GM06990 (cell line): ENCODE measurements around the gene RNGTT.

Experiments
- DNase-seq: peaks from one replicate; pipeline ENCODE4 v3.0.0-alpha.2; 2011; ENCODE audit not compliant: insufficient read length; ENCODE audit errors: extremely low read depth
- H3K27me3 ChIP-seq: replicated peaks from 2 replicates; pipeline ENCODE4 v1.6.0; 2011; ENCODE audit warnings: low read length; ENCODE audit not compliant: control insufficient read depth, insufficient read depth
- H3K36me3 ChIP-seq: 2 replicates; pipeline ENCODE4 v1.5.1; 2011; ENCODE audit warnings: low read length; ENCODE audit not compliant: control insufficient read depth, insufficient read depth
- H3K4me3 ChIP-seq: replicated peaks from 2 replicates; pipeline ENCODE4 v1.5.1; 2011; ENCODE audit warnings: low read depth, mild to moderate bottlenecking, control low read depth, low read length
- CTCF ChIP-seq: IDR thresholded peaks from 2 replicates; pipeline ENCODE4 v1.5.1; 2011; ENCODE audit warnings: low read length, control low read depth, mild to moderate bottlenecking, inconsistent platforms; ENCODE audit not compliant: insufficient read depth, poor library complexity, severe bottlenecking

Gene RNGTT

GRCh38 chr6:88749849-88750248, 213.6 kb downstream of the RNGTT start:
- Histone ChIP-seq H3K4me3 (no peak overlapping the region), H3K27me3 (no peaks in the 10 kb centered on the region), H3K36me3 (no peaks in the 10 kb centered on the region; the same call in none of the 2 replicates)
- TF ChIP-seq CTCF = no peak
- no peak for DNase-seq

- no peak for TF ChIP-seq CTCF
- H3K27me3 ChIP-seq = no peaks in the 10 kb centered on the region
Observed at GRCh38 chr6:88748141-88748540, 215.3 kb downstream of the RNGTT start.

GRCh38 chr6:88741939-88742338, 221.5 kb downstream of the RNGTT start:
- Histone ChIP-seq H3K4me3 (no peak overlapping the region), H3K27me3 (no peaks in the 10 kb centered on the region), H3K36me3 (no peaks in the 10 kb centered on the region)
- DNase-seq = no peak
- no peak for TF ChIP-seq CTCF

More at GRCh38 chr6:88748141-88748540, 215.3 kb downstream of the RNGTT start:
- no peak overlapping the region for H3K4me3 ChIP-seq
- H3K36me3 ChIP-seq = no peaks in the 10 kb centered on the region; the same call in none of the 2 replicates
- DNase-seq = no peak

- no peak for DNase-seq
- no peaks in the 10 kb centered on the region for H3K36me3 ChIP-seq
- no peak for TF ChIP-seq CTCF
- no peak overlapping the region for H3K4me3 ChIP-seq
- H3K27me3 ChIP-seq = no peaks in the 10 kb centered on the region
Observed at GRCh38 chr6:88741071-88741470, 222.3 kb downstream of the RNGTT start.

GRCh38 chr6:88734544-88734943, 228.9 kb downstream of the RNGTT start:
- Histone ChIP-seq H3K36me3 (no peaks in the 10 kb centered on the region; the same call in 1 of the 2 replicates), H3K4me3 (no peak overlapping the region), H3K27me3 (no peaks in the 10 kb centered on the region)
- no peak for TF ChIP-seq CTCF
- DNase-seq = no peak

- no peak for TF ChIP-seq CTCF
- Histone ChIP-seq H3K4me3 (no peak overlapping the region), H3K36me3 (no peaks in the 10 kb centered on the region; the same call in 1 of the 2 replicates), H3K27me3 (no peaks in the 10 kb centered on the region)
- no peak for DNase-seq
Observed at GRCh38 chr6:88730611-88731011, 232.8 kb downstream of the RNGTT start.
